SU-DHL-6 (cell line): ENCODE data around the gene F2.

Experiments
- H2AFZ ChIP-seq: fragments of 200-600 bp; sonication (generic); 2 replicates; pipeline ENCODE4 v1.6.1; 2014; ENCODE audit warnings: low read depth, mild to moderate bottlenecking, moderate library complexity, mixed read lengths, antibody characterized with exemption, low read length; ENCODE audit not compliant: severe bottlenecking
- H3F3A ChIP-seq: fragments of 200-600 bp; shearing (Covaris generic); 2 replicates; pipeline ENCODE4 v1.6.0; 2016; ENCODE audit warnings: antibody characterized with exemption, mild to moderate bottlenecking; ENCODE audit not compliant: insufficient read depth
- H3K27ac ChIP-seq: fragments of 200-600 bp; sonication (generic); 2 replicates; pipeline ENCODE4 v1.5.1; 2016; ENCODE audit warnings: low read depth, mild to moderate bottlenecking, low read length, moderate library complexity, mixed read lengths
- H3K27me3 ChIP-seq: fragments of 200-600 bp; sonication (generic), shearing (Covaris generic); 2 replicates; pipeline ENCODE4 v1.6.0; 2014; ENCODE audit warnings: mild to moderate bottlenecking, low read length
- H3K36me3 ChIP-seq: fragments of 200-600 bp; sonication (generic); 2 replicates; pipeline ENCODE4 v1.6.1; 2014; ENCODE audit warnings: mild to moderate bottlenecking, low read length, mixed read lengths
- H3K4me2 ChIP-seq: fragments of 300-600, 200-600 bp; shearing (Covaris generic), sonication (generic); 2 replicates; pipeline ENCODE4 v1.6.0; 2014; ENCODE audit warnings: low read length, low read depth, mild to moderate bottlenecking; ENCODE audit not compliant: poor library complexity, severe bottlenecking
- H3K4me3 ChIP-seq: fragments of 200-600 bp; sonication (generic); 2 replicates; pipeline ENCODE4 v1.5.1; 2014; ENCODE audit warnings: antibody characterized with exemption, low read length, mild to moderate bottlenecking, mixed read lengths; ENCODE audit not compliant: insufficient read depth, poor library complexity, severe bottlenecking
- H3K79me2 ChIP-seq: fragments of 200-600 bp; sonication (generic); 2 replicates; pipeline ENCODE4 v1.6.1; 2014; ENCODE audit warnings: mild to moderate bottlenecking, low read length, moderate library complexity; ENCODE audit not compliant: insufficient read depth
- H3K9ac ChIP-seq: fragments of 200-600 bp; sonication (generic); 2 replicates; pipeline ENCODE4 v1.7.0; 2014; ENCODE audit warnings: mild to moderate bottlenecking, low read length
- H3K9me2 ChIP-seq: fragments of 200-600 bp; sonication (generic); replicated peaks from 2 replicates; pipeline ENCODE4 v1.6.1; 2014; ENCODE audit warnings: low read length; ENCODE audit not compliant: insufficient read depth
- H3K9me3 ChIP-seq: fragments of 200-600 bp; sonication (generic); 2 replicates; pipeline ENCODE4 v1.6.1; 2014; ENCODE audit warnings: low read length, mixed read lengths; ENCODE audit not compliant: insufficient read depth
- H4K20me1 ChIP-seq: fragments of 200-600 bp; sonication (generic); 2 replicates; pipeline ENCODE4 v1.6.1; 2014; ENCODE audit warnings: low read depth, mild to moderate bottlenecking, antibody characterized with exemption, low read length, moderate library complexity, mixed read lengths
- CTCF ChIP-seq: fragments of 200-600 bp; sonication (generic); IDR thresholded peaks from one replicate; pipeline ENCODE4 v1.5.1; 2017; ENCODE audit warnings: antibody characterized with exemption, mild to moderate bottlenecking, low read length, moderate library complexity; ENCODE audit not compliant: insufficient read depth, poor library complexity, severe bottlenecking
- EZH2phosphoT487 ChIP-seq: fragments of 200-600 bp; sonication (generic), shearing (Covaris generic); conservative IDR thresholded peaks from 2 replicates; pipeline ENCODE4 v1.6.1; 2018; ENCODE audit warnings: mild to moderate bottlenecking, antibody characterized with exemption, low read length, moderate library complexity, mixed read lengths

Gene F2

GRCh38 chr11:46769636-46770221 is 50.7 kb downstream of the F2 start:
- no peaks in the 10 kb centered on the region for H3K79me2 ChIP-seq
- H2AFZ ChIP-seq, result no peak overlapping the region
- no peaks in the 10 kb centered on the region for H3K27me3 ChIP-seq
- H4K20me1 ChIP-seq, result no peaks in the 10 kb centered on the region
- H3K4me2 ChIP-seq, result no peak overlapping the region
- no peaks in the 10 kb centered on the region for H3K9me2 ChIP-seq
- no peaks in the 10 kb centered on the region for H3K9me3 ChIP-seq
- no peak overlapping the region for H3K9ac ChIP-seq
- H3K4me3 ChIP-seq, result no peak overlapping the region
- no peak overlapping the region for H3K27ac ChIP-seq
- H3F3A ChIP-seq, result no peaks in the 10 kb centered on the region
- no peak for TF ChIP-seq CTCF
- no peak for TF ChIP-seq EZH2phosphoT487
- peaks cover 45% of the 10 kb centered on the region for H3K36me3 ChIP-seq

GRCh38 chr11:46776878-46777277 is 57.9 kb downstream of the F2 start:
- Histone ChIP-seq H3K4me3 (no peak overlapping the region), H3K4me2 (no peak overlapping the region), H3K27me3 (no peaks in the 10 kb centered on the region), H3F3A (0 out of 2 replicates have a peak, but pooled peaks cover 2% of the 10 kb centered on the region), H3K9me2 (no peaks in the 10 kb centered on the region), H2AFZ (no peak overlapping the region), H3K27ac (no peak overlapping the region), H3K36me3 (peaks cover 29% of the 10 kb centered on the region), H3K79me2 (no peaks in the 10 kb centered on the region), H4K20me1 (no peaks in the 10 kb centered on the region), H3K9ac (no peak overlapping the region), H3K9me3 (no peaks in the 10 kb centered on the region)
- TF ChIP-seq EZH2phosphoT487 (no peak), CTCF (no peak)

DNA sequence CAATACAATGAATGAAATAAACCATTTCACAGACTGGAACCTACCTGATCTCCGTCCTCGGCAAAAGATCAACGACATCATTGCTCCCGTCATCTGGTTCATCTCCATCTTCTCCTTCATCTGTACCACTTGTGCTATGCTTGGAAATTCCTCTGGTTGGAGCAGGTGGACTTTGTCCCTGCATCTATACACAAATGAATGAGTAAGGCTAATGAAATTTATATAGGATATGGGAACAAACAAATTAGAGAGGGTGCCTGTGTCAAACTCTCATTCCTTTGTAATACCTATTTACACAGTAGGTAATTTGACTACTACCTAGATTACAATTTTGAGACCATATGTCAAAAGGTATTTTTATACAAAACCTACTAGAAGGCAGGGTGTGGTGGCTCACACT is 59.4 kb downstream of the F2 start:
- Histone ChIP-seq H2AFZ (no peak overlapping the region), H3K79me2 (no peaks in the 10 kb centered on the region), H3K9me3 (no peaks in the 10 kb centered on the region), H4K20me1 (no peaks in the 10 kb centered on the region), H3F3A (0 out of 2 replicates have a peak, but pooled peaks cover 2% of the 10 kb centered on the region), H3K27me3 (no peaks in the 10 kb centered on the region), H3K27ac (no peak overlapping the region), H3K9me2 (no peaks in the 10 kb centered on the region), H3K4me3 (no peak overlapping the region), H3K9ac (no peak overlapping the region), H3K36me3 (peaks cover 31% of the 10 kb centered on the region), H3K4me2 (no peak overlapping the region)
- TF ChIP-seq EZH2phosphoT487, result no peak
- no peak for TF ChIP-seq CTCF
